Kasumi-1 (cell line): Measurements from ENCODE around the gene OR2T34.
"Not testable (repeated sequence)": the region's sequence is repeated elsewhere in the genome, so short reads cannot be mapped to it uniquely, and the experiment has no call there.

Experiments used
- DNase-seq, 2 experiments: peaks; one replicate each; lab custom pipeline; 2025; lab: John Stamatoyannopoulos, UW

Gene OR2T34

DNA sequence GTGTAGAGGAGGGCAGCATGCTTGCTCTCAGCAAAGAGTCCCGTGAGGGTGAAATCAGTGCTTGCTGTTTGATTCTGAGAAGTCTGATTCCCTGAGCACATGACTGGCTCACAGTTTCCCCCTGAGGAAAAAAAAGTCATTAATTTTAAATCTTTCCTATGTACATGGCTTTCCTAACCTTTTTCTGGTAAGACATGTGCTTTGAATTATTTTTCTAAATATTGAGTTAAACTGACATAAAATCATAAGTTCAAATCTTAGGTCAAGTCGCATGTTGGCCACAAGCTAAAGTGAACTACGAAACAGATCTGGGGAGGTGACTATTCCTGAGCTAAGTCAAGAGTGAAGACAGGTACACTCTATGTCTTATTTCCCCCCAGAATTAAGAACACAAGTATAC lies at the start of gene OR2T34:
Gene OR2T34, minus strand, starts transcription at position 101 of the 400 bp plus-strand sequence. Its CDS starts 0 bp downstream, at position 101.
- DNase-seq = not testable (repeated sequence)

DNA sequence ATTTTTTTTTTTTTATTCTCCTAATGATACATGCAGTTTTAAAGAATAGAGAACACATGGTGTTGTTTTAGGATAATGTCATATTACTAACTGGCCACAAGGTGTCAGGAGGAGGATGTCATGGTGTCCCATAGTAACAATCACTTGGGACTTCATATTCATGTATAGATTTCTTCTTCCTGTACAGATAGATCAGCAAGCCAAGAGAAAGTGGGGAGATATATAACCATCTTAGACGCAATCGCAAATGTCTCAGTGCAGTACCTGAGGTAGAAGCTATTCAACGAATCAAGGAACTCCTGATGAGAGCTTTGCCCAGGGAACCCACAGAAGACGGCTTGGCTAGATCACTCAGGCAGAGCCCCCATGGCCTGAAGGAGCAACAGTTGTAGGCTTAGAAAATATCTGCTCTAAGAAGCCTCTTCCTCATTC lies 48.0 kb upstream of the OR2T34 start:
- peak; percentile 68 to 79 for DNase-seq

DNA sequence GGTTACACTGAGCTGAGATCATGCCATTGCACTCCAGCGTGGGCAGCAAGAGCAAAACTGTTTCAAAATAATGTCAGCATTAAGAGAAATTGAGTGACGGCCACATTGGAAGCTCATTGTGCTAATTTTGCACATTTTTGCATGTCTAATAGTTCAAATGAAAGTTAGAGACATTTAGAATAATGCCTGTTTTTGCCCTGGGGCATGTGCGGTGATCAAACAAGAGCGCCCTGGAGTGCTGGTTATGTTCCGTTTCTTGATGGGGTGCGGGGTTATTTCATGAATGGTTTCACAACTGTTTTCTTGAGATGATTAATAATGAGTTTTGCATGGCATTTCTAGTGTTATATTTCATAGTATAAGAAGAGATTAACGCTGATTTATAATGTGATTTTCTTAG lies 47.2 kb upstream of the OR2T34 start:
- no peak for DNase-seq

- peak; percentile 66 to 72 for DNase-seq
Observed at GRCh38 chr1:248618878-248619277, 44.3 kb upstream of the OR2T34 start.

- DNase-seq = no peak
Observed at GRCh38 chr1:248618119-248618518, 43.6 kb upstream of the OR2T34 start.

DNA sequence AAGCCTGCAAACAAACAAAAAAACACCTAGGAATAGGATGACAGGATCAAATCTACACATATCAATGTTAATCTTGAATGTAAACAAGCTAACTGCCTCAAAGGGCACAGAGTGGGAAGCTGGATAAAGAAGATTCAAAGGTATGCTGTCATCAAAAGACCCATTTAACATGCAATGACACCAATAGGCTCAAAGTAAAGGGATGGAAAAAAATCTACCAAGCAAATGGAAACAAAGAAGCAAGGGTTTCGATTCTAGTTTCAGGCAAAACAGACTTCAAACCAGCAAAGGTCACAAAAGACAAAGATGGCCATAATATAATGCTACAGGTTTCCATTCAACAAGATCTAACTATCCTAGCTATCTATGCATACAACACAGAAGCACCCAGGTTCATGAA lies 39.2 kb upstream of the OR2T34 start:
- DNase-seq = no peak

- no peak for DNase-seq
Observed at GRCh38 chr1:248611883-248612414, 37.4 kb upstream of the OR2T34 start.

GRCh38 chr1:248610301-248610700 lies 35.7 kb upstream of the OR2T34 start:
- DNase-seq = no peak

DNA sequence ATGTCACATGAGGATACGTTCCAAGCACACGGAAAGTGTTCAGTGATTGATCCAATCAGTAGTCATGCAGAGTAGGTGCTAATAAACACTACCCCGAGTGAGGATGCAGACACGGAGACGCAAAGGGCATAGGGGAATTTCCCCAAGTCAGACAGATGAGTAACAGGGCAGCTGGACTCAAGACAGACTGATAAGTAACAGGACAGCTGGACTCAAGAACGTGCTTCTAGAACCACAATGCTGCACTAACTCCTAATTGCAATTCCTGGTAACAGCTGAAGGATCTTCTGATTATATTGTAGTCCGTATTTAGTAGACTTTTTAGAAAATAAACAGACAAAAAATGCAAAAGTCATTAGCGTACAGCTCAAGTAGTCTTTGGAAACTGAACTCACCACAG lies 24.8 kb upstream of the OR2T34 start:
- DNase-seq = no peak

- DNase-seq = no peak
Observed at GRCh38 chr1:248597589-248597988, 23.0 kb upstream of the OR2T34 start, which contains the start of gene OR2T10. TSS of gene OR2T10 (minus strand) at chr1:248597700. CDS start at chr1:248593768, 3,932 bp downstream.

GRCh38 chr1:248596615-248597014 lies 22.1 kb upstream of the OR2T34 start:
- DNase-seq = peak; percentile 65 to 70

GRCh38 chr1:248593226-248593625 lies 18.7 kb upstream of the OR2T34 start:
- DNase-seq = no peak

GRCh38 chr1:248592655-248593054 lies 18.1 kb upstream of the OR2T34 start:
- no peak for DNase-seq

- DNase-seq = no peak
Observed at GRCh38 chr1:248590055-248590454, 15.5 kb upstream of the OR2T34 start.

DNA sequence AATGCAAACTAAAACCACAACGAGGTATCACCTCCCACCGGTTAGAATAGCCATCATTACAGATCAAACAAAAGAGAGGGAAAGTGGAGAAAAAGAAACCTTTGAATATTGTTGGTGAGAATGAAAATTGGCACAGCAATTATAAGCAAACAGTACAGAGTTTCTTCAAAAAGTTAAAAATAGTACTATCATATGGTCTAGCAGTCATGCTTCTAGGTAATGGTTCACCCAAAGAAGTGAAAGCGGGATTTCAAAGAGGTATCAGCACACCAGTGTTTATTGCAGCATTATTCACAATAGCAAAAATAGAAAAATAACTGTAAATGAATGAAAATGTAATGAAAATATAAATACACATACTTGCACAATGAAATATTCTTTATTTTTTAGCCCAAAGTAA lies 14.8 kb upstream of the OR2T34 start:
- no peak for DNase-seq

GRCh38 chr1:248585266-248585665 lies 10.7 kb upstream of the OR2T34 start:
- DNase-seq = no peak

GRCh38 chr1:248576260-248576980 lies 1.9 kb upstream of the OR2T34 start:
- no peak for DNase-seq

GRCh38 chr1:248573856-248574255 lies 701 bp downstream of the OR2T34 start:
- DNase-seq = not testable (repeated sequence)

GRCh38 chr1:248572049-248572448 lies 2.5 kb downstream of the OR2T34 start:
- DNase-seq = not testable (repeated sequence)

DNA sequence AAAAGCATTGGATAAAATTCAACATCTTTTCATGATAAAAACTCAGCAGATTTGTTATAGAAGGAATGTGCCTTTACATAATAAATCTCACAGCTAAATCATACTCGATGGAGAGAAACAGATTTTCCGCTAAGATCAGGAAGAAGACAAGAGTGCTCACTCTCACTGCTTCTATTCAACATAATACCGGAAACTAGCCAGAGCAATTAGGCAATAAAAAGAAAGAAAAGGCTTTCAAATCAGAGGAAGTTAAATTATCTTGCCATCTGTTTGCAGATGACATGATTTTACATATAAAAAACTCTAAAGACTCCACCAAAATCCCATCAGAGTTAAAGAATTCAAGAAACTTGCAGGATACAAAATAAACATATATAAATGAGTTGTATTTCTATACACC lies 3.7 kb downstream of the OR2T34 start:
- not testable (repeated sequence) for DNase-seq

- DNase-seq = not testable (repeated sequence)
Observed at GRCh38 chr1:248569049-248569448, 5.5 kb downstream of the OR2T34 start.

DNA sequence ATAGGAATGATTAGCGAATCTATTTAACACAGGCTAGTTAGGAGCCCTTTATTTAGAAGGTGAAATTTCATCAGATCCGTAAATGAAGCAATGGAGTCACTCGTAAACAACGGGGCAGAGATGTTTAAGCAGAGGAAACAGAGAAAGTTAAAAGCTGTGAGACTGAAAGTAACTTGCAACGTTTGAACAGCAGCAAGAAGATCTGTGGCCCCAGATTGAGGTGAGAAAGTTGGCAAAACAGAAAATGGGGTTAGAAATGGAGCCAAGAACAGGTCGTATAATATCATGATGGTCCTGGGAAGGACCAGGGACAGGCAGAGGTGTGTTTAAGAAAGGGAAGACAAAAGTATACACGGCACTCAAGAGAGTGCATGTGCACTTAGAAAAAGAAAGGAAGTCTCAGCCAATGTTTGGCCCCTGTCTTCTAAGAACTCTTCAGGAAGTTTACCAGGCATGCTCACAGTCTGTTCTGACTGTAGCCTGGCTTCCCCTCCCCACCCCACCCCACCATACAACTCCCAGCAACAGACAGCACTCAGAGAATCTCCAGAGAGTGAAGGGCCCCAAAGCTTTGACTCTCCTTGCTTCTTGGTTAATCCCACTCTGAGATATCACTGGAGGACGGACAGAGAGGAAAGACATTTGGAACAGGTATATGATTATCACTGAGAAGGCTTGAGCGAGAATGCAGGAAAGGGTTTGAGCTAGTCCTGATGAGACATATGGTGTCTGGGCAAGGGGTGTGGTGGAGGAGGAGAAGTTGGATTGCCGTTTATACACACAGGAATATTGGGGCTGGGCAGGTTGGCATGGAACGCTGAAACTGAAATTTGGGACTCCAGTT lies 8.8 kb downstream of the OR2T34 start:
- DNase-seq = not testable (repeated sequence)

- not testable (repeated sequence) for DNase-seq
Observed at GRCh38 chr1:248562672-248563071, 11.9 kb downstream of the OR2T34 start, which contains the start of gene OR2T29. TSS of gene OR2T29 (minus strand) at chr1:248562772. CDS start at chr1:248559491, 3,281 bp downstream.
